Heart left ventricle (tissue), 13 donors: Measurements from ENCODE around the gene DOK7.

Source experiments
- CTCF ChIP-seq, 12 donors: fragments of 200-600 bp; sonication (generic) in 4 of 12; IDR thresholded peaks; one replicate each; pipeline versions ENCODE4 v1.5.0 to v1.8.0; 2018 to 2022; ENCODE audit warnings: antibody characterized with exemption in 12 of 12, mild to moderate bottlenecking in 5 of 12
- POLR2A ChIP-seq, 2 donors: fragments of 450-650 bp; IDR thresholded peaks; one replicate each; pipeline ENCODE4 v1.6.1; 2017; ENCODE audit warnings: antibody characterized with exemption in 2 of 2, mild to moderate bottlenecking in 2 of 2, moderate library complexity in 2 of 2
- donor health status: ischemic (EF 13 %, LVEDD 7.1; RV severe dilation, severe dysfunction).
- donor health status: DM: no; HTN: yes; CAD: no.
- donor health status: DM: no; HTN: no; CAD: no.
- donor health status: ischemic (EF 25% LVEDD 6.9; RV normal size, moderate dysfunction).
- donor health status: ischemic (EF 25% LVEDD 5.7; RV mildly dilated, moderate dysfunction).
- donor health status: ischemic (EF 35%, LVEDD 5.7; RV mildly dilated, moderate dysfunction).
- donor health status: nonischemic (EF 11% LVEDD 7.7; RV severe dilation, severe dysfunction).
- donor health status: DM: yes; HTN: yes; CAD: no.
- donor health status: PGD.
- donor health status: ischemic (EF 29% LVEDD 5.4; RV normal size, mild dysfunction).
- donor health status: nonischemic (EF 23%, LVEDD 6.1; RV moderate dilation, normal function).

- TF ChIP-seq POLR2A (IDR thresholded peaks at IDR 0.05) (no peak), CTCF (IDR thresholded peaks at IDR 0.05) (no peak)
These were observed 39.2 kb upstream of the DOK7 start for GRCh38 chr4:3423952-3424351.
